HL-60 (cell line): Measurements from ENCODE around the gene GSX2.

ENCODE experiments used
- REST ChIP-seq: IDR thresholded peaks from 2 replicates; pipeline ENCODE4 v1.6.1; 2012; ENCODE audit warnings: low read depth; ENCODE audit not compliant: insufficient replicate concordance
- TF ChIP-seq, protein P1 (sequence below): IDR thresholded peaks from one replicate; pipeline ENCODE4 v1.5.1; 2011; ENCODE audit warnings: low read length, control low read depth, inconsistent platforms; ENCODE audit not compliant: insufficient read depth

GRCh38 chr4:54063737-54064316, 36.1 kb upstream of the GSX2 start:
- TF ChIP-seq, protein P1, sequence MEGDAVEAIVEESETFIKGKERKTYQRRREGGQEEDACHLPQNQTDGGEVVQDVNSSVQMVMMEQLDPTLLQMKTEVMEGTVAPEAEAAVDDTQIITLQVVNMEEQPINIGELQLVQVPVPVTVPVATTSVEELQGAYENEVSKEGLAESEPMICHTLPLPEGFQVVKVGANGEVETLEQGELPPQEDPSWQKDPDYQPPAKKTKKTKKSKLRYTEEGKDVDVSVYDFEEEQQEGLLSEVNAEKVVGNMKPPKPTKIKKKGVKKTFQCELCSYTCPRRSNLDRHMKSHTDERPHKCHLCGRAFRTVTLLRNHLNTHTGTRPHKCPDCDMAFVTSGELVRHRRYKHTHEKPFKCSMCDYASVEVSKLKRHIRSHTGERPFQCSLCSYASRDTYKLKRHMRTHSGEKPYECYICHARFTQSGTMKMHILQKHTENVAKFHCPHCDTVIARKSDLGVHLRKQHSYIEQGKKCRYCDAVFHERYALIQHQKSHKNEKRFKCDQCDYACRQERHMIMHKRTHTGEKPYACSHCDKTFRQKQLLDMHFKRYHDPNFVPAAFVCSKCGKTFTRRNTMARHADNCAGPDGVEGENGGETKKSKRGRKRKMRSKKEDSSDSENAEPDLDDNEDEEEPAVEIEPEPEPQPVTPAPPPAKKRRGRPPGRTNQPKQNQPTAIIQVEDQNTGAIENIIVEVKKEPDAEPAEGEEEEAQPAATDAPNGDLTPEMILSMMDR: no peak
- TF ChIP-seq REST: peak; percentile 5
